HepG2 (cell line): Measurements from ENCODE around the gene NUDT8. TPM values are rescaled to one million over a fixed set of nuclear protein-coding genes. Genes with fewer than 3 reads are reported as not detected.
A peak's percentile ranks its signal among the peaks of the same experiment; 100 is the strongest.
"Not testable (repeated sequence)": the region's sequence is repeated elsewhere in the genome, so short reads cannot be mapped to it uniquely, and the experiment has no call there.

Source experiments
- ATAC-seq: fragments of 200-7000 bp; cut with Tn5 transposase; 3 replicates; pipeline ENCODE4 v1.9.1; 2020; ENCODE audit warnings: mild to moderate bottlenecking, moderate library complexity
- BruUV-seq: library from RNA; stranded (reverse); fragments of 400-500 nt; replicated peaks from 2 replicates; lab custom pipeline; 2021; lab: Mats Ljungman, UMichigan
- CTCF ChIA-PET: fragments of 300-600 bp; formaldehyde crosslinking; extraction: SDS; loops from one replicate; lab custom pipeline; 2021; ENCODE audit warnings: low total read pairs, inconsistent platforms, low intra/inter-chr PET ratio; lab: Yijun Ruan, JAX
- POLR2A ChIA-PET: fragments of 350-600 bp; sonication (Branson Sonifier 250); formaldehyde crosslinking; loops from one replicate; lab custom pipeline; 2020; ENCODE audit warnings: antibody characterized with exemption, inconsistent platforms; lab: Yijun Ruan, JAX
- DNase-seq: peaks from one replicate; pipeline ENCODE4 v3.0.0-alpha.2; 2015; ENCODE audit warnings: low spot score
- FAIRE-seq: peaks from 3 replicates; lab custom pipeline; 2011; peaks lifted over from hg19 to GRCh38; lab: Jason Lieb, UNC
- H2AFZ ChIP-seq: one replicate; pipeline ENCODE4 v1.6.1; 2011; ENCODE audit warnings: low read length, inconsistent platforms
- H3K27ac ChIP-seq: fragments of 300-600 bp; 3 replicates; pipeline ENCODE4 v1.8.0; 2011; ENCODE audit warnings: mixed run types, mild to moderate bottlenecking, mixed read lengths, low read length, inconsistent platforms; ENCODE audit not compliant: insufficient read depth; ENCODE audit errors: extremely low read length
- H3K27me3 ChIP-seq, 2 experiments: fragments of 200-600 bp in 1 of 2; 2 replicates in 1 of 2; 3 replicates in 1 of 2; pipeline versions ENCODE4 v1.6.0 to v1.8.0; 2011; ENCODE audit warnings: low read length in 2 of 2, mild to moderate bottlenecking in 2 of 2, moderate library complexity in 2 of 2, inconsistent platforms in 1 of 2; ENCODE audit not compliant: insufficient read depth in 2 of 2, control insufficient read depth in 1 of 2
- H3K36me3 ChIP-seq, 2 experiments: fragments of 200-600 bp in 1 of 2; replicated peaks in 1 of 2; 2 replicates in 1 of 2; 3 replicates in 1 of 2; pipeline versions ENCODE4 v1.5.1 to v1.8.0; 2011; ENCODE audit warnings: low read length in 2 of 2, inconsistent platforms in 1 of 2; ENCODE audit not compliant: insufficient read depth in 2 of 2, control insufficient read depth in 1 of 2
- H3K4me1 ChIP-seq: 2 replicates; pipeline ENCODE4 v1.5.1; 2012; ENCODE audit warnings: low read length, inconsistent platforms; ENCODE audit not compliant: insufficient read depth
- H3K4me2 ChIP-seq: 2 replicates; pipeline ENCODE4 v1.6.0; 2011; ENCODE audit warnings: low read depth, low read length, inconsistent platforms
- H3K4me3 ChIP-seq, 3 experiments: fragments of 200-600 bp in 1 of 3; sonication (generic), shearing (Covaris generic) in 1 of 3; replicated peaks in 1 of 3; 2 replicates each; pipeline ENCODE4 v1.5.1; 2011 to 2016; ENCODE audit warnings: low read length in 3 of 3, inconsistent platforms in 2 of 3, low read depth in 2 of 3, mild to moderate bottlenecking in 2 of 3, control low read depth in 1 of 3, mixed read lengths in 1 of 3; ENCODE audit not compliant: insufficient read depth in 1 of 3
- H3K79me2 ChIP-seq: one replicate; pipeline ENCODE4 v1.6.1; 2011; ENCODE audit warnings: low read length, inconsistent platforms; ENCODE audit not compliant: insufficient read depth
- H3K9ac ChIP-seq: 2 replicates; pipeline ENCODE4 v1.6.0; 2011; ENCODE audit warnings: mild to moderate bottlenecking, low read depth, low read length, inconsistent platforms; ENCODE audit not compliant: insufficient read depth
- H3K9me3 ChIP-seq: 2 replicates; pipeline ENCODE4 v1.5.1; 2012; ENCODE audit warnings: mild to moderate bottlenecking, low read length
- H4K20me1 ChIP-seq: 2 replicates; pipeline ENCODE4 v1.6.0; 2011; ENCODE audit warnings: inconsistent platforms, mild to moderate bottlenecking, low read length, moderate library complexity; ENCODE audit not compliant: insufficient read depth
- CEBPG ChIP-seq: IDR thresholded peaks from 2 replicates; pipeline ENCODE4 v1.6.1; 2016
- GATAD2A ChIP-seq: IDR thresholded peaks from 2 replicates; pipeline ENCODE4 v1.6.1; 2016
- LCORL ChIP-seq, 2 experiments: fragments of 450-650 bp in 1 of 2; sonication (generic) in 1 of 2; formaldehyde crosslinking in 1 of 2; IDR thresholded peaks; 2 replicates each; pipeline versions ENCODE4 v1.5.0 to v1.6.1; 2017 to 2020; ENCODE audit warnings: antibody characterized with exemption in 1 of 2, missing genetic modification reagents in 1 of 2
- SAP130 ChIP-seq: IDR thresholded peaks from 2 replicates; pipeline ENCODE4 v1.6.1; 2016; ENCODE audit warnings: low read depth
- SOX6 ChIP-seq, 2 experiments: fragments of 450-650 bp in 1 of 2; sonication (generic) in 1 of 2; formaldehyde crosslinking in 1 of 2; IDR thresholded peaks; 2 replicates each; pipeline versions ENCODE4 v1.4.0 to v1.6.1; 2017 to 2020; ENCODE audit warnings: antibody characterized with exemption in 1 of 2, mild to moderate bottlenecking in 1 of 2, missing genetic modification reagents in 1 of 2
- TCF7 ChIP-seq: sonication (generic); IDR thresholded peaks from 2 replicates; pipeline ENCODE4 v1.6.1; 2016; ENCODE audit warnings: antibody characterized with exemption, low read depth
- ZFX ChIP-seq: sonication (generic); formaldehyde crosslinking; IDR thresholded peaks from 2 replicates; pipeline ENCODE4 v1.4.0; 2020; ENCODE audit warnings: mild to moderate bottlenecking, low read depth, missing genetic modification reagents, moderate library complexity
- ZNF652 ChIP-seq: IDR thresholded peaks from 2 replicates; pipeline ENCODE4 v1.6.1; 2016; ENCODE audit warnings: low read depth, borderline replicate concordance
- WGBS: methylation state at CpG from one replicate; pipeline ENCODE4 v1.1.6; 2017; ENCODE audit warnings: low lambda C conversion rate; 5-methylcytosine and 5-hydroxymethylcytosine counted together
- in situ Hi-C: cut with HindIII; loops from 2 replicates; pipeline ENCODE4 v1.10.0; 2017; ENCODE audit warnings: low pct_unique_long_range_greater_than_20kb; ENCODE audit not compliant: extremely low pct_ligation_motif_present
- intact Hi-C: fragments of 100-400 bp; cut with micrococcal nuclease; formaldehyde crosslinking; loops from one replicate; pipeline ENCODE4 v1.10.0; 2022; ENCODE audit not compliant: unreplicated experiment
- polyA plus RNA-seq, 8 experiments: library from polyadenylated mRNA; depleted of rRNA in 3 of 8; stranded (reverse) in 7 of 8; unstranded in 1 of 8; fragments of >200 nt; fragmentation: Illumina TruSeq in 4 of 8; extraction: Trizol in 4 of 8; gene quantifications; 2 replicates each; pipeline versions ENCODE4 v1.2.1 to v1.2.3, GENCODE V29; 2011 to 2016; ENCODE audit warnings: low read depth in 4 of 8, missing spikeins in 1 of 8, mixed read lengths in 1 of 8; ENCODE audit not compliant: insufficient read depth in 1 of 8
- total RNA-seq, 5 experiments: library from RNA; depleted of rRNA; stranded (reverse); fragments of >200 nt; fragmentation: Illumina TruSeq; extraction: Trizol; gene quantifications; 2 replicates each; pipeline ENCODE4 v1.2.3, GENCODE V29; 2016; ENCODE audit warnings: low read depth in 1 of 5
- TF ChIP-seq, protein P1 (sequence below): sonication (generic); formaldehyde crosslinking; IDR thresholded peaks from 2 replicates; pipeline ENCODE4 v1.4.0; 2020; ENCODE audit warnings: mild to moderate bottlenecking, missing genetic modification reagents

Gene NUDT8
- total and polyA plus RNA-seq, 2 of the 13 experiments (the other 11 are each of a cell fraction or from before 2014, with no cell fraction given), result 6.7 to 25.8 TPM

DNA sequence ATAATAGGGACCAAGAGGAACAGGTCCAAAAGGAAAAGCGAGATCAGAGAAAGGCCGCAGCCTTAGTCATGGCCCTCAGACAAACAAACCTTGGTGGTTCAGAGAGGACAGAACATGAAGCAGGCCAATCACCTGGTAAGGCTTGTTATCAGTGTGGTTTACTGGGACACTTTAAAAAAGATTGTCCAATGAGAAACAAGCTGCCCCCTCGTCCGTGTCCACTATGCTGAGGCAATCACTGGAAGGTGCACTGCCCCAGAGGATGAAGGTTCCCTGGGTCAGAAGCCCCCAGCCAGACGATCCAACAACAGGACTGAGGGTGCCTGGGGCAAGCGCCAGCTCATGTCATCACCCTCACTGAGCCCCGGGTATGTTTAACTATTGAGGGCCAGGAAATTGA is 6.8 kb downstream of the NUDT8 start (continued):
- TF ChIP-seq SOX6 (IDR thresholded peaks at IDR 0.05); LCORL (CRISPR knock-in tag; IDR thresholded peaks at IDR 0.05): not testable (repeated sequence)
- 0 out of 2 replicates have a peak, but pooled peaks have one; percentile 26 for TF ChIP-seq SOX6 (CRISPR knock-in tag; IDR thresholded peaks at IDR 0.05)
- peak; percentile 57 for TF ChIP-seq SAP130 (CRISPR knock-in tag)
- 0 out of 2 replicates have a peak, but pooled peaks have one; percentile 15 for TF ChIP-seq GATAD2A
- TF ChIP-seq, protein P1, sequence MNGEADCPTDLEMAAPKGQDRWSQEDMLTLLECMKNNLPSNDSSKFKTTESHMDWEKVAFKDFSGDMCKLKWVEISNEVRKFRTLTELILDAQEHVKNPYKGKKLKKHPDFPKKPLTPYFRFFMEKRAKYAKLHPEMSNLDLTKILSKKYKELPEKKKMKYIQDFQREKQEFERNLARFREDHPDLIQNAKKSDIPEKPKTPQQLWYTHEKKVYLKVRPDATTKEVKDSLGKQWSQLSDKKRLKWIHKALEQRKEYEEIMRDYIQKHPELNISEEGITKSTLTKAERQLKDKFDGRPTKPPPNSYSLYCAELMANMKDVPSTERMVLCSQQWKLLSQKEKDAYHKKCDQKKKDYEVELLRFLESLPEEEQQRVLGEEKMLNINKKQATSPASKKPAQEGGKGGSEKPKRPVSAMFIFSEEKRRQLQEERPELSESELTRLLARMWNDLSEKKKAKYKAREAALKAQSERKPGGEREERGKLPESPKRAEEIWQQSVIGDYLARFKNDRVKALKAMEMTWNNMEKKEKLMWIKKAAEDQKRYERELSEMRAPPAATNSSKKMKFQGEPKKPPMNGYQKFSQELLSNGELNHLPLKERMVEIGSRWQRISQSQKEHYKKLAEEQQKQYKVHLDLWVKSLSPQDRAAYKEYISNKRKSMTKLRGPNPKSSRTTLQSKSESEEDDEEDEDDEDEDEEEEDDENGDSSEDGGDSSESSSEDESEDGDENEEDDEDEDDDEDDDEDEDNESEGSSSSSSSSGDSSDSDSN, result peak; percentile 25; the same call in 1 of the 2 replicates
- peak; percentile 42; the same call in 1 of the 2 replicates for TF ChIP-seq LCORL (IDR thresholded peaks at IDR 0.05)
- peak; percentile 50; the same call in 1 of the 2 replicates for TF ChIP-seq ZNF652
- TF ChIP-seq CEBPG (CRISPR knock-in tag), result peak; percentile 50; the same call in 1 of the 2 replicates
- peak; percentile 31; the same call in 1 of the 2 replicates for TF ChIP-seq ZFX
- peak; percentile 55 for TF ChIP-seq TCF7
- TF ChIP-seq, all 625 proteins: peak for 20; not testable (repeated sequence) for 605

DNA sequence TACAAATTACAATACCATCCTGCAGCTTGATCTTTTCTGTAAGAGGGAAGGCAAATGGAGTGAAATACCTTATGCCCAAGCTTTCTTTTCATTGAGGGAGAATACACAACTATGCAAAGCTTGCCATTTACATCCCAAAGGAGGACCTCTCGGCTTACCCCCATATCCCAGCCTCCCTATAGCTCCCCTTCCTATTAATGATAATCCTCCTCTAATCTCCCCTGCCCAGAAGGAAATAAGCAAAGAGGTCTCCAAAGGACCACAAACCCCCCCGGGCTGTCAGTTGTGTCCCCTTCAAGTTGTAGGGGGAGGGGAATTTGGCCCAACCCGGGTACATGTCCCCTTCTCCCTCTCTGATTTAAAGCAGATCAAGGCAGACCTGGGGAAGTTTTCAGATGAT is 7.8 kb downstream of the NUDT8 start:
- FAIRE-seq, H3K27ac ChIP-seq, in situ Hi-C loops, H2AFZ ChIP-seq, H3K9me3 ChIP-seq, intact Hi-C loops, CTCF ChIA-PET, BruUV-seq, H3K4me3 ChIP-seq, POLR2A ChIA-PET, H3K9ac ChIP-seq, H3K79me2 ChIP-seq, H4K20me1 ChIP-seq, ATAC-seq, H3K27me3 ChIP-seq, H3K36me3 ChIP-seq, DNase-seq, H3K4me2 ChIP-seq: not testable (repeated sequence)
- H3K4me1 ChIP-seq, result peaks cover 32% of the 10 kb centered on the region
- 98% methylated on average over 3 of the region's 3 CpGs for WGBS

DNA sequence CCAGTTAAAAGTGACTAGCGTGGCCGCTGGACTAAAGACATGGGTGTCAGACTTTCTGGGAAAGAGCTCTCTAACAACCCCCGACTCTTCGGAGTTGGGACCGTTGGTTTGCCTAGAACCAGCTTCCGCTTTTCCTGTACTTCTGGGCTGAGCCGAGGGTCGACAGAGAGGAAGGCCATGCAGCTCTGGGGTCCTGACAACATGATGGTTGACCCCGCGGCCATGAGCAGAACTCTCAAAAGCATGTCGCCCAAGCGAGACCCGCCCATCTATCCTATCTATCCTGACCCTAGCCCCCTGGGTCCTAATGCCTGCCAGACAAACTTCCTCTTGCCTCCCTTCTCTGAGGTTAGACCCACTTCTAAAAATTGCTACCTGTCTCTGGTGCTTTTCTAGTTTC is 9.1 kb downstream of the NUDT8 start:
- H3K9ac ChIP-seq, DNase-seq, FAIRE-seq, H3K27ac ChIP-seq, ATAC-seq, H3K36me3 ChIP-seq, H4K20me1 ChIP-seq, CTCF ChIA-PET, H3K27me3 ChIP-seq, in situ Hi-C loops, intact Hi-C loops, H3K9me3 ChIP-seq, H3K4me3 ChIP-seq, BruUV-seq, H3K79me2 ChIP-seq, H2AFZ ChIP-seq, H3K4me2 ChIP-seq: not testable (repeated sequence)
- H3K4me1 ChIP-seq, result peaks cover 45% of the 10 kb centered on the region
- POLR2A ChIA-PET, result interaction anchor here (2.2 kb wide), 1 partner anchor 10 kb away, joined by 6 read pairs; no protein-coding TSS in a partner anchor
- WGBS, result 85% methylated on average over 8 of the region's 13 CpGs
